Measurements from ENCODE around the gene VGLL3. TPM values are rescaled to one million over a fixed set of nuclear protein-coding genes. Genes with fewer than 3 reads are reported as not detected.

VGLL3 gene
- total RNA-seq, 1 donor from 2014 or later: 40.6 TPM

DNA sequence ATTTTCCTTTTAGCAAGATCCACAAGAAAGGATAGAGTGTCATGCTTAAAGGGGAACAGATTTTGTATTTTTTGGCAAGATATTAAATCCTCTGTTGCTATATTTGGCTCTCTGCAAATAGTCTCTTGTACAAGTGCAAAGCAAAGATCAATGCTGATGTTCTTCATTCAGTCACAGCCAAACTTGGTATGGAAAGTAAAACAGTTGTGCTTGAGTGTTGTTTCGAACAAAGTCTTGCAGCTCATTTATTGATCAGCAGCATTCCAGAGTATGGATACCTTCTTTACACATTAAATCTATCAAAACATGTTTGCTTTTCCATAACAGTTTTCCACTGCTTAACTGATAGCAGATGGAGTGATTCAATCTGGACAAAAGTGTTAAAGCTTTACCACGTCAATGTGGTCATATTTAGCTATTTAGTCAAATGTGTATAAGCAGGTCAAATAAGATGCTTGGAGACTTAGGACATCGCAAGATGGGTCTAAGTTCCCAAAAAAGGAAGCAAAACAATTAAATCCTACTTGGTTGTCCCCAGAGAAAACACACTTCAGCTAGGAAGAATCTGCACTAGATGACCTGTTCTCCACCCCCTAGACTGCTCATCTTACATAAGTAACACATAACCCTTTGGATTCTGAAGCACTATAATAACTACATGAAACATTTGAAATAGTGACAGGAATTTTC, 52.4 kb downstream of the VGLL3 start:
- no peak overlapping the region for H3K4me3 ChIP-seq (ENCODE audit: low read depth, low read length)
- H3K27me3 ChIP-seq (ENCODE audit: control insufficient read depth, insufficient read depth, low read length): no peaks in the 10 kb centered on the region
- DNase-seq (ENCODE audit: low read depth): no peak
- TF ChIP-seq, protein P1, sequence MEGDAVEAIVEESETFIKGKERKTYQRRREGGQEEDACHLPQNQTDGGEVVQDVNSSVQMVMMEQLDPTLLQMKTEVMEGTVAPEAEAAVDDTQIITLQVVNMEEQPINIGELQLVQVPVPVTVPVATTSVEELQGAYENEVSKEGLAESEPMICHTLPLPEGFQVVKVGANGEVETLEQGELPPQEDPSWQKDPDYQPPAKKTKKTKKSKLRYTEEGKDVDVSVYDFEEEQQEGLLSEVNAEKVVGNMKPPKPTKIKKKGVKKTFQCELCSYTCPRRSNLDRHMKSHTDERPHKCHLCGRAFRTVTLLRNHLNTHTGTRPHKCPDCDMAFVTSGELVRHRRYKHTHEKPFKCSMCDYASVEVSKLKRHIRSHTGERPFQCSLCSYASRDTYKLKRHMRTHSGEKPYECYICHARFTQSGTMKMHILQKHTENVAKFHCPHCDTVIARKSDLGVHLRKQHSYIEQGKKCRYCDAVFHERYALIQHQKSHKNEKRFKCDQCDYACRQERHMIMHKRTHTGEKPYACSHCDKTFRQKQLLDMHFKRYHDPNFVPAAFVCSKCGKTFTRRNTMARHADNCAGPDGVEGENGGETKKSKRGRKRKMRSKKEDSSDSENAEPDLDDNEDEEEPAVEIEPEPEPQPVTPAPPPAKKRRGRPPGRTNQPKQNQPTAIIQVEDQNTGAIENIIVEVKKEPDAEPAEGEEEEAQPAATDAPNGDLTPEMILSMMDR (IDR thresholded peaks at IDR 0.05; ENCODE audit: insufficient read depth, low read length, poor library complexity, severe bottlenecking): no peak
- no peaks in the 10 kb centered on the region for H3K36me3 ChIP-seq (ENCODE audit: control insufficient read depth, insufficient read depth, low read length)

DNA sequence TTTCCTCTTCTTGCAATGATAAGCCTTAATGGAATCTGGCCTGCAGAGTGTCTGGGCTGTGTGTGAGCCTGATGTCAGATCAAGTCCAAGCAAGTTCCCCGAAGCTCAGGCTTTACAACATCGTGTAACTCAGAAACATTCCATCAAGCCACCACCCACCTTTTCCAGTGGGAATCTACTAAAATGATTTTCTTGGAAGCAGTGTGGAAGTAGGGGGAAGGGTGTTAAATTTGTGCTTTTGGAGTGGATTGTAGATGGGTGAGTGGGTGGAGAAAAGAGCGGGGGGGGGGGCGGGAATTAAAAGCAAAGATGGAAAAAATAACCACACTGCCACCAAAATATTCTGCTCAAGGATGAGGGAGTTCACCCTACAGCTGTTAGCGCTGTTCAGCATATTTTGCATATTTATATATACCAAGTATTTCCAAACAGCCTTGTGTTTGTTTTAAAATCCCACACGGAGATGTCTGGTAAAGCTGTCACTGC, 53.6 kb downstream of the VGLL3 start:
- no peaks in the 10 kb centered on the region for H3K27me3 ChIP-seq (ENCODE audit: control insufficient read depth, insufficient read depth, low read length)
- H3K4me3 ChIP-seq (ENCODE audit: low read depth, low read length): no peak overlapping the region
- no peaks in the 10 kb centered on the region for H3K36me3 ChIP-seq (ENCODE audit: control insufficient read depth, insufficient read depth, low read length)
- no peak for DNase-seq (ENCODE audit: low read depth)
- TF ChIP-seq, protein P1 (IDR thresholded peaks at IDR 0.05; ENCODE audit: insufficient read depth, low read length, poor library complexity, severe bottlenecking): no peak

DNA sequence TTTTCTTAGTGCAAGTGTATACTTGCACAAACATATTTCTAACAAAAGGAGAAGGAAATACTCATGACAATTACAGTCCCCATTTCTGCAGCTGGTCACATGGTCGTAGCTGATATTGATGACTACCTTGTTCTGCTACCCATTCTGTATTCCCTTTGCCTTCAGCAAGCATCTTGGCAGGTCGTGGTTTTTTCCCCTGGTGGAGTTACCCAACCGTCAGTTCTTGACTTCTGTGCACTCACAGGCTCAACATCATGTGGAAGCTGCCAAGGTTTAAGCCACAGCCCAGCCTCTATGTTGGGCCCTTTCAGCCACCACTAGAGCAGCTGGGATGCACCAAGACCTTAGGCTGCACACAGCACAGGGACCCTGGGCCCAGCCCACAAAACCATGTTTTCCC, 56.1 kb downstream of the VGLL3 start:
- H3K4me3 ChIP-seq (ENCODE audit: low read depth, low read length): no peak overlapping the region
- no peak for DNase-seq (ENCODE audit: low read depth)
- TF ChIP-seq, protein P1 (IDR thresholded peaks at IDR 0.05; ENCODE audit: insufficient read depth, low read length, poor library complexity, severe bottlenecking): no peak
- no peaks in the 10 kb centered on the region for H3K27me3 ChIP-seq (ENCODE audit: control insufficient read depth, insufficient read depth, low read length)
- H3K36me3 ChIP-seq (ENCODE audit: control insufficient read depth, insufficient read depth, low read length): no peaks in the 10 kb centered on the region

DNA sequence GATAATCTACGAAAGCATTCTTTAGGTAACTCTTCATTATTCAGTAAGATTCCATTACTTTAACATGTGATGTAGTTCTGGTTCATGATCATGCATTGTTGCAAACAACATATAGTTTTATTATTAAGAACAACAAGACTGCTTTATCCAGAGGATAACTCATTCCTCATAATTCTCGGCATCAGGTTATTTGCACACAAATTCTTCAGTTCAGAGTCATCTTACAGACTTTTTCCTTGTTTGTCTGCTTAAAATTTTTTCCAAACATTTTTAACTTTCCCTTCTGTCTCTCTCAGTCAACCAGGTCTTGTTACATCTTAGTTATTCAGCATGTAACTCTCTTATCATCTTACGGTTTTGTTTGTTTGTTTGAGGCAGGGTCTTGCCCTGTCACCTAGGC, 60.1 kb downstream of the VGLL3 start:
- DNase-seq (ENCODE audit: low read depth): no peak
- Histone ChIP-seq H3K36me3 (ENCODE audit: control insufficient read depth, insufficient read depth, low read length) (no peaks in the 10 kb centered on the region), H3K27me3 (ENCODE audit: control insufficient read depth, insufficient read depth, low read length) (no peaks in the 10 kb centered on the region), H3K4me3 (ENCODE audit: low read depth, low read length) (no peak overlapping the region)
- TF ChIP-seq, protein P1 (IDR thresholded peaks at IDR 0.05; ENCODE audit: insufficient read depth, low read length, poor library complexity, severe bottlenecking): no peak

DNA sequence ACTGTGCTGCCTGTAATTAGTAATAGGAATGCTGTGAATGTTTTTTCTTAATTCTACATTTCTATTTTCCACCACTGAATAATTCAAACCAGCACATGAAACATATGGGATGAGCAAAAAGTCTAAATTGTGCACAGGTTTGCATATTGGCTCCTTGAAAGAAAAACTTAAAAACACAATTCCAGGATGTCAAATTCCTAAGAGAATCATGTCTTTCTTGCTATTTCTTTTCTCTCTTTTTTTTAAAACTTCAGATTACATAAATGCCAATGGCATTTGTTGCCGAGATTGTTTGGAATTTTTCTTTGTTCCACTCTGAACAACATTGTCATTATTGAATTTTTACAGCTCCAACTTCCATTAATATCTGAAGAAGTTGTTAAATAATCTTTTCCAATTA, 60.8 kb downstream of the VGLL3 start:
- no peaks in the 10 kb centered on the region for H3K27me3 ChIP-seq (ENCODE audit: control insufficient read depth, insufficient read depth, low read length)
- no peak overlapping the region for H3K4me3 ChIP-seq (ENCODE audit: low read depth, low read length)
- TF ChIP-seq, protein P1 (IDR thresholded peaks at IDR 0.05; ENCODE audit: insufficient read depth, low read length, poor library complexity, severe bottlenecking): no peak
- H3K36me3 ChIP-seq (ENCODE audit: control insufficient read depth, insufficient read depth, low read length): no peaks in the 10 kb centered on the region
- no peak for DNase-seq (ENCODE audit: low read depth)

DNA sequence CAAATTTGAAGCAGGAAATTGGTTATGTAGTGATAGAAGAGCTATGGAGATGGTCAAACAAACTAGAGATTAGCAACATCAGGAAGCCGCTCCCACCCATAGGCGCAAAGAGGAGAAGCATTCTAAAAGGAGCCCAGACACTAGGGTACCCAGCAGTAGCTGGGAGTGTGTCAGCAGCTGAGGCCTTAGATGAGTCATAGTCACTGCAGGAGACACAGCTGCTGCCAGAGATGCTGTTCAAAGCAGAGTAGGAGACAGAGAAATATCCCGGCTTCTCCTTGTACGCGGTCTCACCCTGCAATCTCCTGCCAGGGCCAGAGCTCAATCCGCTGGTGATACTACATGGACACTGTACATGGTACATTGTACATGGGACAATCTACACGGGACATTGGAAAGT, 61.9 kb downstream of the VGLL3 start:
- DNase-seq (ENCODE audit: low read depth): no peak
- Histone ChIP-seq H3K27me3 (ENCODE audit: control insufficient read depth, insufficient read depth, low read length) (no peaks in the 10 kb centered on the region), H3K4me3 (ENCODE audit: low read depth, low read length) (no peak overlapping the region), H3K36me3 (ENCODE audit: control insufficient read depth, insufficient read depth, low read length) (no peaks in the 10 kb centered on the region)
- TF ChIP-seq, protein P1 (IDR thresholded peaks at IDR 0.05; ENCODE audit: insufficient read depth, low read length, poor library complexity, severe bottlenecking): no peak

All from kidney epithelial cell (primary cell).